ENCODE data around the gene AKT2. TPM values are rescaled to one million over a fixed set of nuclear protein-coding genes. Genes with fewer than 3 reads are reported as not detected.

The AKT2 gene
- polyA plus RNA-seq, 2 of the 4 experiments (the other 2 are of a cell fraction): 136 to 159 TPM

DNA sequence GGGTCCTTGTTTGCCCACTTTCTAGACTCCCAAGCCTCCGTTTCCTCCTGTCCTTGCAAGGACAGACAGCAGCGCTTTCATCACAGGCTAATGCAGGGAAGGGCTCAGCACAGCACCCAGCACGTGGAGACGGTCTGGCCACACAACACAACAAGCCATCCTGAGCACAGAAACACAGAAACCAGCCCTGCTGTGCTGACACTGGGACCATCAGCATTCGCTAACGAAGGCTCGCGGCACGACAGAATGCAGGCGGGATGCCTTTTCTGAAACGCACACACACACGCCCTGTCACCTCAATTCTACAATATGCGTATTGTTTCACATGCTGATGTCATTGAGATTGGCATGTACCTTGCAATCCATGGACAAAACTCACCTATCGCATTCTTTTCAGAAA lies 12.9 kb downstream of the AKT2 start (continued):
- no peak for TF ChIP-seq NFE2L2 (conservative IDR thresholded peaks at IDR 0.05; ENCODE audit: low read length)

DNA sequence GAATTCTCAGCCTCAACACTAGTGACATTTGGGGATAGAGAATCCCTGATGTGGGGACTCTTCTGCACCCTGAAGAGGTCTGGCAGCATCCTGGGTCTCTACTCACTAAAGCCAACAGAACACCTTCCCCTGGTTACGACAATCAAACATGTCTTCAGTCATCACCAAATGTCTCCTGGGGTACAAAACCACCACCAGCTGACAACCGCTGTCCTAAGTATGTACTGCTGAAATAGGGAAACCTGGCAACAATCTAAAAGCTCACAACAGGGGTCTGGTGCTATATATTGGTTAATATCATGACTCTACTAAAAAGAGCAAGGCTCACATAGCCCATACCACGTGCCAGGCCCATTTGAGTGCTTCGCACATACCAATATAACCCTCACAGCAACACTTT lies 13.4 kb downstream of the AKT2 start:
- ChIA-PET POLR2A (no interaction called here), CTCF (interaction anchor here (1.2 to 10.4 kb wide), 3 partner anchors 9 to 66 kb away, joined by 3 to 86 read pairs (median 17); partner anchors contain the start of gene AKT2)
- Histone ChIP-seq H3K27ac (no peak overlapping the region), H3K4me3 (no peak overlapping the region), H3K4me1 (no peaks in the 10 kb centered on the region), H3K9me3 (no peaks in the 10 kb centered on the region), H3K4me2 (no peak overlapping the region)
- ATAC-seq (no peak), DNase-seq (ENCODE audit: low read depth in 1 of 2, low spot score in 1 of 2) (no peak), FAIRE-seq (no peak)
- no peak for TF ChIP-seq HOXB13 (CRISPR knock-in tag; IDR thresholded peaks at IDR 0.05; ENCODE audit: low read depth)
- TF ChIP-seq, protein P1, sequence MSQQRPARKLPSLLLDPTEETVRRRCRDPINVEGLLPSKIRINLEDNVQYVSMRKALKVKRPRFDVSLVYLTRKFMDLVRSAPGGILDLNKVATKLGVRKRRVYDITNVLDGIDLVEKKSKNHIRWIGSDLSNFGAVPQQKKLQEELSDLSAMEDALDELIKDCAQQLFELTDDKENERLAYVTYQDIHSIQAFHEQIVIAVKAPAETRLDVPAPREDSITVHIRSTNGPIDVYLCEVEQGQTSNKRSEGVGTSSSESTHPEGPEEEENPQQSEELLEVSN (IDR thresholded peaks at IDR 0.05; ENCODE audit: borderline replicate concordance, low read depth): no peak
- 94% methylated on average over 4 of the region's 4 CpGs for WGBS (ENCODE audit: missing lambda C conversion rate)

DNA sequence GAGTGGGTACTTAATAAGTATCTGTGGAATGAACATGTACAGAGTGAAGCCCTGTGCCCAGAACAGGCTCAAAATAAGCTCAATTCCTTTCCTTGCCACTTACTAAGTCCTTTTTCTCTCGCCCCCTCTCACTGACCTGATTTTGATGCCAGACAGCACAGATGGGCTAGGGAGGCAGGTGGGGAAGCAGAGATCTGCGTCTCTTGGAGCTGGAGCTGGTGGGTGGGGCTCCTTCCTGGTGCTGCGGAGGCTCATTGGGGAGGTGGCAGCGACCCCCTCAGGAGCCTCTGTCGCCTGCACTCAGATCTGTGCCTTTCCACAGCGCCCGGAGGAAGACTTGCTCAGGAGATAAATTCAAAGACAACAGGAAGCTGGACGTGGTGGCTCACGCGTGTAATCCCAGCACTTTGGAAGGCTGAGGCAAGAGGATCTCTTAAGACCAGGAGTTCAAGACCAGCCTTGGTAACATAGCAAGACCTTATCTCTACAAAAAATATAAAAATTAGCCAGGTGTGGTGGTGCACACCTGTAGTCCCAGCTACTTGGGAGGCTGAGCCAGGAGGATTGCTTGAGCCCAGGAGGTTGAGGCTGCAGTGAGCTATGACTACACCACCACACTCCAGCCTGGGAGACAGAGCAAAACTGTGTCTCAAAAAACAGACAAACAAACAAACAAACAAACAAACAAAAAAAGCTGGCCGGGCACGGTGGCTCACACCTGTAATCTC lies 14.6 kb downstream of the AKT2 start:
- ATAC-seq: no peak
- 95% methylated on average over 12 of the region's 12 CpGs for WGBS (ENCODE audit: missing lambda C conversion rate)

DNA sequence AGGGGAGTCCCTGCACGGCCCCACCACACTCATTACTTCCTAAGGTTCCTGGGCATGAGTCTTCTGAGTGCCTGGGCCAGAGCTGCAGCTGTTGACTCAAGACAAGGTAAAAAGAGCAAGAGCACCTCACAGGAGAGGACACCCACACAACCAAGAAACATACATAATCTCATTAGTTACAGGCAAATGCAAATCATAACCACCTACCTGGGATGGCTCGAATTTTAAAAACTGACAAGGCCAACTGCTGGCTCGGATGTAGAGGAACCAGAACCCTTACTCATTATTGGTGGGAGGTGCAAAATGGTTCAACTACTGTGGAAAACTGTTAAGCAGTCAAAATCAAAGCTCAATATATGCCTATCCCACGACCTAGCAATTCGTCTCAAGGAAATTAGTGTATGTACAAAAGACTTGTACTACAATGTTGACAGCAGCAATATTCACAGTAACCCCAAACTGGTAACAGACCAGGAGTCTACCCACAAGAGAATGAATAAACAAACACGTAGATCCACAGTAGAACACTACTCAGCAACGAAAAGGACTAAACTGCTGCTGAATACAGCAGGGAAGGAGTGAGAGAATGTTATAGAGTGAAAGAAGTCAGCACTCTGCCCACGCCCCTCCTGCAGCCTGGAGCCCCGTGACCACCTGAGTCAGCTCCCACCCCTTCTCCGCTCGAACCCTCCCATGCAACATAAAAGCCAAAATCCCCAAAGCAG lies 15.8 kb downstream of the AKT2 start:
- POLR2A ChIA-PET: no interaction called here
- H3K4me2 ChIP-seq: no peak overlapping the region
- WGBS (ENCODE audit: missing lambda C conversion rate): 91% methylated on average over 11 of the region's 11 CpGs
- no peaks in the 10 kb centered on the region for H3K4me1 ChIP-seq
- CTCF ChIA-PET: interaction anchor here (0.6 to 10.4 kb wide), 8 partner anchors 12 to 1084 kb away, joined by 3 to 86 read pairs (median 5); partner anchors contain the start of gene AKT2
- no peak overlapping the region for H3K4me3 ChIP-seq
- no peaks in the 10 kb centered on the region for H3K9me3 ChIP-seq
- TF ChIP-seq, protein P2, sequence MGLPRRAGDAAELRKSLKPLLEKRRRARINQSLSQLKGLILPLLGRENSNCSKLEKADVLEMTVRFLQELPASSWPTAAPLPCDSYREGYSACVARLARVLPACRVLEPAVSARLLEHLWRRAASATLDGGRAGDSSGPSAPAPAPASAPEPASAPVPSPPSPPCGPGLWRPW (IDR thresholded peaks at IDR 0.05): no peak
- no peak for TF ChIP-seq KDM5A (IDR thresholded peaks at IDR 0.05)
- no peak for TF ChIP-seq EHF (CRISPR knock-in tag; IDR thresholded peaks at IDR 0.05)
- TF ChIP-seq FOXS1 (CRISPR knock-in tag; IDR thresholded peaks at IDR 0.05): no peak
- TF ChIP-seq FOSB (CRISPR knock-in tag; IDR thresholded peaks at IDR 0.05): no peak
- no peak for TF ChIP-seq SREBF2 (IDR thresholded peaks at IDR 0.05)
- no peak for TF ChIP-seq HOXB13 (CRISPR knock-in tag; IDR thresholded peaks at IDR 0.05; ENCODE audit: low read depth)
- TF ChIP-seq, protein P3, sequence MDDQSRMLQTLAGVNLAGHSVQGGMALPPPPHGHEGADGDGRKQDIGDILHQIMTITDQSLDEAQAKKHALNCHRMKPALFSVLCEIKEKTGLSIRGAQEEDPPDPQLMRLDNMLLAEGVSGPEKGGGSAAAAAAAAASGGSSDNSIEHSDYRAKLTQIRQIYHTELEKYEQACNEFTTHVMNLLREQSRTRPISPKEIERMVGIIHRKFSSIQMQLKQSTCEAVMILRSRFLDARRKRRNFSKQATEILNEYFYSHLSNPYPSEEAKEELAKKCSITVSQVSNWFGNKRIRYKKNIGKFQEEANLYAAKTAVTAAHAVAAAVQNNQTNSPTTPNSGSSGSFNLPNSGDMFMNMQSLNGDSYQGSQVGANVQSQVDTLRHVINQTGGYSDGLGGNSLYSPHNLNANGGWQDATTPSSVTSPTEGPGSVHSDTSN (IDR thresholded peaks at IDR 0.05): no peak
- no peak for TF ChIP-seq ZNF302 (CRISPR knock-in tag; IDR thresholded peaks at IDR 0.05)
- TF ChIP-seq NFE2L2 (conservative IDR thresholded peaks at IDR 0.05; ENCODE audit: low read length): no peak
- no peak for TF ChIP-seq HOXA7 (CRISPR knock-in tag; IDR thresholded peaks at IDR 0.05)
- no peak for TF ChIP-seq RCOR1 (IDR thresholded peaks at IDR 0.05; ENCODE audit: low read depth, low read length)
- no peak for TF ChIP-seq RFX5 (IDR thresholded peaks at IDR 0.05)
- no peak for TF ChIP-seq KDM1A (IDR thresholded peaks at IDR 0.05; ENCODE audit: low read depth)
- TF ChIP-seq, protein P4, sequence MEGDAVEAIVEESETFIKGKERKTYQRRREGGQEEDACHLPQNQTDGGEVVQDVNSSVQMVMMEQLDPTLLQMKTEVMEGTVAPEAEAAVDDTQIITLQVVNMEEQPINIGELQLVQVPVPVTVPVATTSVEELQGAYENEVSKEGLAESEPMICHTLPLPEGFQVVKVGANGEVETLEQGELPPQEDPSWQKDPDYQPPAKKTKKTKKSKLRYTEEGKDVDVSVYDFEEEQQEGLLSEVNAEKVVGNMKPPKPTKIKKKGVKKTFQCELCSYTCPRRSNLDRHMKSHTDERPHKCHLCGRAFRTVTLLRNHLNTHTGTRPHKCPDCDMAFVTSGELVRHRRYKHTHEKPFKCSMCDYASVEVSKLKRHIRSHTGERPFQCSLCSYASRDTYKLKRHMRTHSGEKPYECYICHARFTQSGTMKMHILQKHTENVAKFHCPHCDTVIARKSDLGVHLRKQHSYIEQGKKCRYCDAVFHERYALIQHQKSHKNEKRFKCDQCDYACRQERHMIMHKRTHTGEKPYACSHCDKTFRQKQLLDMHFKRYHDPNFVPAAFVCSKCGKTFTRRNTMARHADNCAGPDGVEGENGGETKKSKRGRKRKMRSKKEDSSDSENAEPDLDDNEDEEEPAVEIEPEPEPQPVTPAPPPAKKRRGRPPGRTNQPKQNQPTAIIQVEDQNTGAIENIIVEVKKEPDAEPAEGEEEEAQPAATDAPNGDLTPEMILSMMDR (IDR thresholded peaks at IDR 0.05): no peak
- TF ChIP-seq RARB (CRISPR knock-in tag; IDR thresholded peaks at IDR 0.05): no peak
- no peak for TF ChIP-seq POLR2AphosphoS2 (conservative IDR thresholded peaks at IDR 0.05; ENCODE audit: low read length)
- TF ChIP-seq, protein P5, sequence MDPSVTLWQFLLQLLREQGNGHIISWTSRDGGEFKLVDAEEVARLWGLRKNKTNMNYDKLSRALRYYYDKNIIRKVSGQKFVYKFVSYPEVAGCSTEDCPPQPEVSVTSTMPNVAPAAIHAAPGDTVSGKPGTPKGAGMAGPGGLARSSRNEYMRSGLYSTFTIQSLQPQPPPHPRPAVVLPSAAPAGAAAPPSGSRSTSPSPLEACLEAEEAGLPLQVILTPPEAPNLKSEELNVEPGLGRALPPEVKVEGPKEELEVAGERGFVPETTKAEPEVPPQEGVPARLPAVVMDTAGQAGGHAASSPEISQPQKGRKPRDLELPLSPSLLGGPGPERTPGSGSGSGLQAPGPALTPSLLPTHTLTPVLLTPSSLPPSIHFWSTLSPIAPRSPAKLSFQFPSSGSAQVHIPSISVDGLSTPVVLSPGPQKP (IDR thresholded peaks at IDR 0.05; ENCODE audit: low read depth, low read length): no peak
- TF ChIP-seq JUNB (IDR thresholded peaks at IDR 0.05): no peak
- TF ChIP-seq CHD2 (IDR thresholded peaks at IDR 0.05; ENCODE audit: low read length, partially characterized antibody): no peak
- FAIRE-seq: no peak
- H3K27ac ChIP-seq: no peak overlapping the region
- ATAC-seq: no peak
- DNase-seq (ENCODE audit: low read depth in 1 of 2, low spot score in 1 of 2): no peak

More for the DNA sequence above, 14.6 kb downstream of the AKT2 start:
- FAIRE-seq: no peak
- CTCF ChIA-PET: interaction anchor here (0.8 to 10.4 kb wide), 4 partner anchors 10 to 130 kb away, joined by 3 to 86 read pairs (median 10); partner anchors contain the start of gene AKT2
- Histone ChIP-seq H3K27ac (no peak overlapping the region), H3K4me1 (no peaks in the 10 kb centered on the region), H3K4me2 (no peak overlapping the region), H3K9me3 (no peaks in the 10 kb centered on the region), H3K4me3 (no peak overlapping the region)
- POLR2A ChIA-PET: no interaction called here
- no peak for DNase-seq (ENCODE audit: low read depth in 1 of 2, low spot score in 1 of 2)
- TF ChIP-seq MAZ (IDR thresholded peaks at IDR 0.05; ENCODE audit: borderline replicate concordance, low read depth, low read length) (no peak), NR3C1 (IDR thresholded peaks at IDR 0.05) (no peak)
